ENCODE data around the gene FMNL2. TPM values are rescaled to one million over a fixed set of nuclear protein-coding genes. Genes with fewer than 3 reads are reported as not detected.

FMNL2 gene
- total and polyA plus RNA-seq, 4 experiments from 2014 or later = 0.06 to 1.6 (median 0.94) TPM; not detected in 1

GRCh38 chr2:152409386-152410164 is 74.6 kb downstream of the FMNL2 start:
- CTCF ChIA-PET (ENCODE audit: partially characterized antibody) = no interaction called here
- POLR2A ChIA-PET (ENCODE audit: partially characterized antibody) = no interaction called here
- no peak overlapping the region for H3K4me3 Mint-ChIP-seq
- no peak for DNase-seq
- H3K9me3 Mint-ChIP-seq = no peaks in the 10 kb centered on the region
- peaks cover 0 to 6% (median 1%) of the 10 kb centered on the region in 4 donors for H3K4me1 Mint-ChIP-seq
- no peaks in the 10 kb centered on the region for H3K9me3 ChIP-seq (ENCODE audit: control insufficient read depth in 1 of 2, low read length in 2 of 2)
- H3K27ac Mint-ChIP-seq = no peak overlapping the region
- no peaks in the 10 kb centered on the region for H3K27me3 ChIP-seq (ENCODE audit: insufficient read depth, low read length)
- no peak overlapping the region for H3K27ac ChIP-seq (ENCODE audit: low read depth, low read length)
- H3K4me1 ChIP-seq (ENCODE audit: insufficient read depth, low read length) = no peaks in the 10 kb centered on the region
- H3K36me3 Mint-ChIP-seq = no peaks in the 10 kb centered on the region
- H3K4me3 ChIP-seq (ENCODE audit: low read length in 2 of 2) = no peak overlapping the region
- intact Hi-C loops (cut with micrococcal nuclease) = no loop called here
- H3K27me3 Mint-ChIP-seq = peaks cover 10 to 12% of the 10 kb centered on the region in 2 donors
- no peaks in the 10 kb centered on the region for H3K36me3 ChIP-seq (ENCODE audit: insufficient read depth, low read length)

- no peaks in the 10 kb centered on the region for H3K36me3 ChIP-seq (ENCODE audit: insufficient read depth, low read length)
- H3K27me3 ChIP-seq (ENCODE audit: insufficient read depth, low read length) = no peaks in the 10 kb centered on the region
- H3K9me3 ChIP-seq (ENCODE audit: control insufficient read depth in 1 of 2, low read length in 2 of 2) = no peaks in the 10 kb centered on the region
- ChIA-PET CTCF (ENCODE audit: partially characterized antibody) (no interaction called here), POLR2A (ENCODE audit: partially characterized antibody) (no interaction called here)
- H3K4me3 Mint-ChIP-seq = no peak overlapping the region
- no peaks in the 10 kb centered on the region for H3K9me3 Mint-ChIP-seq
- H3K27ac ChIP-seq (ENCODE audit: low read depth, low read length) = no peak overlapping the region
- H3K27ac Mint-ChIP-seq = no peak overlapping the region
- H3K4me1 Mint-ChIP-seq = peaks cover 0 to 6% (median 1%) of the 10 kb centered on the region in 4 donors
- H3K4me1 ChIP-seq (ENCODE audit: insufficient read depth, low read length) = no peaks in the 10 kb centered on the region
- H3K4me3 ChIP-seq (ENCODE audit: low read length in 2 of 2) = no peak overlapping the region
- H3K27me3 Mint-ChIP-seq = peaks cover 10 to 11% of the 10 kb centered on the region in 2 donors
- DNase-seq = no peak
- intact Hi-C loops (cut with micrococcal nuclease) = no loop called here
- H3K36me3 Mint-ChIP-seq = no peaks in the 10 kb centered on the region
These were observed 75.2 kb downstream of the FMNL2 start for GRCh38 chr2:152410165-152410597.

GRCh38 chr2:152411154-152411553 is 76.2 kb downstream of the FMNL2 start:
- Histone ChIP-seq H3K9me3 (ENCODE audit: control insufficient read depth in 1 of 2, low read length in 2 of 2) (no peaks in the 10 kb centered on the region), H3K27ac (ENCODE audit: low read depth, low read length) (no peak overlapping the region), H3K4me1 (ENCODE audit: insufficient read depth, low read length) (no peaks in the 10 kb centered on the region), H3K4me3 (ENCODE audit: low read length in 2 of 2) (no peak overlapping the region), H3K27me3 (ENCODE audit: insufficient read depth, low read length) (no peaks in the 10 kb centered on the region), H3K36me3 (ENCODE audit: insufficient read depth, low read length) (no peaks in the 10 kb centered on the region)
- no peaks in the 10 kb centered on the region for H3K36me3 Mint-ChIP-seq
- H3K4me1 Mint-ChIP-seq = peaks cover 0 to 6% (median under 1%) of the 10 kb centered on the region in 4 donors
- CTCF ChIA-PET (ENCODE audit: partially characterized antibody) = no interaction called here
- intact Hi-C loops (cut with micrococcal nuclease) = no loop called here
- DNase-seq = no peak
- no peaks in the 10 kb centered on the region for H3K9me3 Mint-ChIP-seq
- no peak overlapping the region for H3K4me3 Mint-ChIP-seq
- H3K27me3 Mint-ChIP-seq = peaks cover 5 to 8% of the 10 kb centered on the region in 2 donors
- POLR2A ChIA-PET (ENCODE audit: partially characterized antibody) = no interaction called here
- no peak overlapping the region for H3K27ac Mint-ChIP-seq

- no peak for DNase-seq
- peaks cover 0 to 1% (median 0%) of the 10 kb centered on the region in 4 donors for H3K4me1 Mint-ChIP-seq
- Histone ChIP-seq H3K4me1 (ENCODE audit: insufficient read depth, low read length) (no peaks in the 10 kb centered on the region), H3K27me3 (ENCODE audit: insufficient read depth, low read length) (no peaks in the 10 kb centered on the region), H3K27ac (ENCODE audit: low read depth, low read length) (no peak overlapping the region), H3K9me3 (ENCODE audit: control insufficient read depth in 1 of 2, low read length in 2 of 2) (no peaks in the 10 kb centered on the region), H3K36me3 (ENCODE audit: insufficient read depth, low read length) (no peaks in the 10 kb centered on the region), H3K4me3 (ENCODE audit: low read length in 2 of 2) (no peak overlapping the region)
- H3K9me3 Mint-ChIP-seq = no peaks in the 10 kb centered on the region
- intact Hi-C loops (cut with micrococcal nuclease) = no loop called here
- peaks cover 7 to 15% of the 10 kb centered on the region in 2 donors for H3K27me3 Mint-ChIP-seq
- no peak overlapping the region for H3K27ac Mint-ChIP-seq
- ChIA-PET CTCF (ENCODE audit: partially characterized antibody) (no interaction called here), POLR2A (ENCODE audit: partially characterized antibody) (no interaction called here)
- H3K4me3 Mint-ChIP-seq = no peak overlapping the region
- H3K36me3 Mint-ChIP-seq = no peaks in the 10 kb centered on the region
These were observed 78.5 kb downstream of the FMNL2 start for GRCh38 chr2:152413228-152414030.

GRCh38 chr2:152415231-152415642 is 80.3 kb downstream of the FMNL2 start:
- Mint-ChIP-seq H3K4me3 (no peak overlapping the region), H3K4me1 (peaks cover 0 to 1% (median 0%) of the 10 kb centered on the region in 4 donors), H3K9me3 (no peaks in the 10 kb centered on the region), H3K27ac (no peak overlapping the region), H3K36me3 (no peaks in the 10 kb centered on the region), H3K27me3 (peaks cover 7 to 17% of the 10 kb centered on the region in 2 donors)
- intact Hi-C loops (cut with micrococcal nuclease) = no loop called here
- ChIA-PET POLR2A (ENCODE audit: partially characterized antibody) (no interaction called here), CTCF (ENCODE audit: partially characterized antibody) (no interaction called here)
- Histone ChIP-seq H3K9me3 (ENCODE audit: control insufficient read depth in 1 of 2, low read length in 2 of 2) (no peaks in the 10 kb centered on the region), H3K4me1 (ENCODE audit: insufficient read depth, low read length) (no peaks in the 10 kb centered on the region), H3K27ac (ENCODE audit: low read depth, low read length) (no peak overlapping the region), H3K4me3 (ENCODE audit: low read length in 2 of 2) (no peak overlapping the region), H3K36me3 (ENCODE audit: insufficient read depth, low read length) (no peaks in the 10 kb centered on the region), H3K27me3 (ENCODE audit: insufficient read depth, low read length) (no peaks in the 10 kb centered on the region)
- no peak for DNase-seq

DNA sequence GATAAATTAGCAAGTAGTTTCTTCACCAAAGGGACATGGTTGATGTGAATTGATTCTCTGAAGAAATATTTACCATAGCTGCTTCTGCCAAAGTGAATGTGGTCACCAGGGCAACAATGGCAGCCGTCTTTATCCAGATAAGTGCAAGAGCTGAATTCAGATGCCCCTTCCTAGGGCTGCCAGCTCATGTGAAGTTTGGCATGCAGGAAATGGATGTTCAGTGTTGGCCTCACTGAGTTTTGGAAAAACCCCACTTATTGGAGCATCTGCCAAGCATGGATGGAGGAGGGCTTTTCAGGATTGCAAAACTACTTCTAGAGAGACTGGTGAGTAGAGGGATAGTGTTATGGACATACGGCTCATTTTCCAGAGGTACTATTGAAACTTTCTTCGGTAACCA is 80.8 kb downstream of the FMNL2 start:
- CTCF ChIA-PET (ENCODE audit: partially characterized antibody) = no interaction called here
- POLR2A ChIA-PET (ENCODE audit: partially characterized antibody) = no interaction called here
- DNase-seq = no peak

DNA sequence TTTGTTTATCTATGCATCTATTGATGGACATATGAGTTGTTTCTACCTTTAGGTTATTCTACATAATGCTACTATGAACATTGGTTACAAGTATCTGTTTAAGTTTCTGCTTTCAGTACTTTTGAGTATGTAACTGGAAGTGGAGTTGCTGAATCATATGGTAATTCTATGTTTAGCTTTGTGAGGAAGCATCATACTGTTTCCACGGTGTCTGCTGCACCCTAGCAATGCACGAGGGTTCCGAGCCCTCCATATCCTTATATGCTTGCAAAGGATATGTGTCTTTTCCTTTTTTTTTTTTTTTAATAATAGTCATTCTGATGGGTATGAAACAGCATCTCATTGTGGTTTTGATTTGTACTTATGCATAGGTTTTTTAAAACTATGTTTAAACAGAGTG is 83.7 kb downstream of the FMNL2 start:
- Mint-ChIP-seq H3K4me1 (peaks cover 0 to 1% (median 0%) of the 10 kb centered on the region in 4 donors), H3K36me3 (no peaks in the 10 kb centered on the region), H3K27me3 (peaks cover 5 to 28% of the 10 kb centered on the region in 2 donors), H3K27ac (no peak overlapping the region), H3K9me3 (no peaks in the 10 kb centered on the region), H3K4me3 (no peak overlapping the region)
- Histone ChIP-seq H3K27me3 (ENCODE audit: insufficient read depth, low read length) (no peaks in the 10 kb centered on the region), H3K27ac (ENCODE audit: low read depth, low read length) (no peak overlapping the region), H3K36me3 (ENCODE audit: insufficient read depth, low read length) (no peaks in the 10 kb centered on the region), H3K9me3 (ENCODE audit: control insufficient read depth in 1 of 2, low read length in 2 of 2) (no peaks in the 10 kb centered on the region), H3K4me1 (ENCODE audit: insufficient read depth, low read length) (no peaks in the 10 kb centered on the region), H3K4me3 (ENCODE audit: low read length in 2 of 2) (no peak overlapping the region)
- POLR2A ChIA-PET (ENCODE audit: partially characterized antibody) = no interaction called here
- CTCF ChIA-PET (ENCODE audit: partially characterized antibody) = no interaction called here
- DNase-seq = no peak
- intact Hi-C loops (cut with micrococcal nuclease) = no loop called here

More for the DNA sequence above, 80.8 kb downstream of the FMNL2 start:
- intact Hi-C loops (cut with micrococcal nuclease) = no loop called here
- Histone ChIP-seq H3K4me3 (ENCODE audit: low read length in 2 of 2) (no peak overlapping the region), H3K36me3 (ENCODE audit: insufficient read depth, low read length) (no peaks in the 10 kb centered on the region), H3K9me3 (ENCODE audit: control insufficient read depth in 1 of 2, low read length in 2 of 2) (no peaks in the 10 kb centered on the region), H3K4me1 (ENCODE audit: insufficient read depth, low read length) (no peaks in the 10 kb centered on the region), H3K27me3 (ENCODE audit: insufficient read depth, low read length) (no peaks in the 10 kb centered on the region), H3K27ac (ENCODE audit: low read depth, low read length) (no peak overlapping the region)
- peaks cover 0 to 1% (median 0%) of the 10 kb centered on the region in 4 donors for H3K4me1 Mint-ChIP-seq
- H3K9me3 Mint-ChIP-seq = no peaks in the 10 kb centered on the region
- no peak overlapping the region for H3K27ac Mint-ChIP-seq
- H3K36me3 Mint-ChIP-seq = no peaks in the 10 kb centered on the region
- no peak overlapping the region for H3K4me3 Mint-ChIP-seq
- peaks cover 7 to 22% of the 10 kb centered on the region in 2 donors for H3K27me3 Mint-ChIP-seq

Measured in CD4-positive, alpha-beta memory T cell (primary cell).